ENCODE measurements around the gene METAP2. TPM values are rescaled to one million over a fixed set of nuclear protein-coding genes. Genes with fewer than 3 reads are reported as not detected.

Gene METAP2
- total and polyA plus RNA-seq, 2 donors (not counting 3 experiments of a cell fraction or from before 2014, with no cell fraction given), result 28.5 to 105 TPM

- H3K9me1 ChIP-seq (replicated peaks; ENCODE audit: control insufficient read depth, extremely low read depth, insufficient read depth, low read length), result no peaks in the 10 kb centered on the region
- no peak overlapping the region for H3K9ac ChIP-seq (replicated peaks; ENCODE audit: extremely low read depth, insufficient read depth, low read length)
- no peaks in the 10 kb centered on the region for H3K4me1 ChIP-seq (ENCODE audit: control insufficient read depth, extremely low read depth, insufficient read depth, low read length)
- H3K4me3 ChIP-seq (replicated peaks in 1 of 3; ENCODE audit: insufficient read depth in 1 of 3, low read depth in 1 of 3, low read length in 3 of 3), result no peak overlapping the region
- POLR2A ChIA-PET, result interaction anchor here (0.7 to 1.1 kb wide), 3 partner anchors 13 to 17 kb away, joined by 3 to 9 read pairs (median 7); partner anchors contain the start of gene METAP2
- H3K79me2 ChIP-seq (ENCODE audit: control insufficient read depth, insufficient read depth, low read length), result no peaks in the 10 kb centered on the region
- dilution Hi-C loops (cut with MboI; ENCODE audit: extremely low pct_ligation_motif_present, low sequenced_read_pairs), result no loop called here
- DNase-seq (ENCODE audit: low read depth, low spot score), result no peak
- no peaks in the 10 kb centered on the region for H3K36me3 ChIP-seq (ENCODE audit: control insufficient read depth in 2 of 2, extremely low read depth in 1 of 2, insufficient read depth in 2 of 2, low read length in 2 of 2)
- no peak overlapping the region for H3K27ac ChIP-seq (ENCODE audit: insufficient read depth, low read depth, low read length)
- no TSS peak for BruUV-seq (replicated peaks)
- no peak overlapping the region for H2AFZ ChIP-seq (ENCODE audit: low read depth, low read length)
- TF ChIP-seq MAX (IDR thresholded peaks at IDR 0.05; ENCODE audit: insufficient read depth, insufficient read length) (no peak), JUN (IDR thresholded peaks at IDR 0.05; ENCODE audit: borderline replicate concordance, insufficient read depth, insufficient read length, low read depth) (no peak), GATA2 (IDR thresholded peaks at IDR 0.05; ENCODE audit: insufficient read depth, insufficient read length, low read depth, low read length) (no peak), MYC (IDR thresholded peaks at IDR 0.05; ENCODE audit: low read depth, low read length) (no peak)
- CTCF ChIA-PET, result no interaction called here
- no peak for FAIRE-seq
- no peaks in the 10 kb centered on the region for H3K9me3 ChIP-seq (replicated peaks; ENCODE audit: control insufficient read depth, insufficient read depth, low read length)
- intact Hi-C loops (cut with micrococcal nuclease), result no loop called here
- no peak overlapping the region for H3K4me2 ChIP-seq (ENCODE audit: insufficient read depth, low read length)
- no peaks in the 10 kb centered on the region for H4K20me1 ChIP-seq (replicated peaks; ENCODE audit: control insufficient read depth, extremely low read depth, insufficient read depth, low read length)
- peaks cover 0 to 4% of the 10 kb centered on the region in 2 experiments for H3K27me3 ChIP-seq (ENCODE audit: control insufficient read depth in 2 of 2, insufficient read depth in 2 of 2, low read length in 2 of 2)
Measured at GRCh38 chr12:95460896-95461295, 13.1 kb upstream of the METAP2 start.

- H3K79me2 ChIP-seq (ENCODE audit: control insufficient read depth, insufficient read depth, low read length), result no peaks in the 10 kb centered on the region
- ChIA-PET CTCF (no interaction called here), POLR2A (no interaction called here)
- H2AFZ ChIP-seq (ENCODE audit: low read depth, low read length), result no peak overlapping the region
- FAIRE-seq (no peak), DNase-seq (ENCODE audit: low read depth, low spot score) (no peak)
- H3K27me3 ChIP-seq (ENCODE audit: control insufficient read depth in 2 of 2, insufficient read depth in 2 of 2, low read length in 2 of 2), result peaks cover 0 to 4% of the 10 kb centered on the region in 2 experiments
- no peaks in the 10 kb centered on the region for H3K9me3 ChIP-seq (replicated peaks; ENCODE audit: control insufficient read depth, insufficient read depth, low read length)
- intact Hi-C loops (cut with micrococcal nuclease), result no loop called here
- no peaks in the 10 kb centered on the region for H3K4me1 ChIP-seq (ENCODE audit: control insufficient read depth, extremely low read depth, insufficient read depth, low read length)
- no peak overlapping the region for H3K9ac ChIP-seq (replicated peaks; ENCODE audit: extremely low read depth, insufficient read depth, low read length)
- dilution Hi-C loops (cut with MboI; ENCODE audit: extremely low pct_ligation_motif_present, low sequenced_read_pairs), result no loop called here
- no peaks in the 10 kb centered on the region for H4K20me1 ChIP-seq (replicated peaks; ENCODE audit: control insufficient read depth, extremely low read depth, insufficient read depth, low read length)
- BruUV-seq (replicated peaks), result no TSS peak
- H3K9me1 ChIP-seq (replicated peaks; ENCODE audit: control insufficient read depth, extremely low read depth, insufficient read depth, low read length), result no peaks in the 10 kb centered on the region
- H3K4me3 ChIP-seq (replicated peaks in 1 of 3; ENCODE audit: insufficient read depth in 1 of 3, low read depth in 1 of 3, low read length in 3 of 3), result no peak overlapping the region
- no peak overlapping the region for H3K27ac ChIP-seq (ENCODE audit: insufficient read depth, low read depth, low read length)
- H3K36me3 ChIP-seq (ENCODE audit: control insufficient read depth in 2 of 2, extremely low read depth in 1 of 2, insufficient read depth in 2 of 2, low read length in 2 of 2), result no peaks in the 10 kb centered on the region
- TF ChIP-seq GATA2 (IDR thresholded peaks at IDR 0.05; ENCODE audit: insufficient read depth, insufficient read length, low read depth, low read length), result no peak
- H3K4me2 ChIP-seq (ENCODE audit: insufficient read depth, low read length), result no peak overlapping the region
Measured at GRCh38 chr12:95462081-95462480, 11.9 kb upstream of the METAP2 start.

All from endothelial cell of umbilical vein (primary cell).